Ureter (tissue), 1 donor: Measurements from ENCODE around the gene IPO11. TPM values are rescaled to one million over a fixed set of nuclear protein-coding genes. Genes with fewer than 3 reads are reported as not detected.
"Not testable (repeated sequence)": the region's sequence is repeated elsewhere in the genome, so short reads cannot be mapped to it uniquely, and the experiment has no call there.

Source experiments
- DNase-seq: peaks from one replicate; pipeline ENCODE4 v3.0.0-alpha.2; 2020; ENCODE audit warnings: low spot score
- total RNA-seq: library from RNA; stranded (reverse); gene quantifications from one replicate; pipeline ENCODE4 v1.2.4, GENCODE V29; 2023
- donor health status: DM: yes; HTN: yes; CAD: no.

The IPO11 gene
- total RNA-seq, 1 donor from 2014 or later = 48.9 TPM

DNA sequence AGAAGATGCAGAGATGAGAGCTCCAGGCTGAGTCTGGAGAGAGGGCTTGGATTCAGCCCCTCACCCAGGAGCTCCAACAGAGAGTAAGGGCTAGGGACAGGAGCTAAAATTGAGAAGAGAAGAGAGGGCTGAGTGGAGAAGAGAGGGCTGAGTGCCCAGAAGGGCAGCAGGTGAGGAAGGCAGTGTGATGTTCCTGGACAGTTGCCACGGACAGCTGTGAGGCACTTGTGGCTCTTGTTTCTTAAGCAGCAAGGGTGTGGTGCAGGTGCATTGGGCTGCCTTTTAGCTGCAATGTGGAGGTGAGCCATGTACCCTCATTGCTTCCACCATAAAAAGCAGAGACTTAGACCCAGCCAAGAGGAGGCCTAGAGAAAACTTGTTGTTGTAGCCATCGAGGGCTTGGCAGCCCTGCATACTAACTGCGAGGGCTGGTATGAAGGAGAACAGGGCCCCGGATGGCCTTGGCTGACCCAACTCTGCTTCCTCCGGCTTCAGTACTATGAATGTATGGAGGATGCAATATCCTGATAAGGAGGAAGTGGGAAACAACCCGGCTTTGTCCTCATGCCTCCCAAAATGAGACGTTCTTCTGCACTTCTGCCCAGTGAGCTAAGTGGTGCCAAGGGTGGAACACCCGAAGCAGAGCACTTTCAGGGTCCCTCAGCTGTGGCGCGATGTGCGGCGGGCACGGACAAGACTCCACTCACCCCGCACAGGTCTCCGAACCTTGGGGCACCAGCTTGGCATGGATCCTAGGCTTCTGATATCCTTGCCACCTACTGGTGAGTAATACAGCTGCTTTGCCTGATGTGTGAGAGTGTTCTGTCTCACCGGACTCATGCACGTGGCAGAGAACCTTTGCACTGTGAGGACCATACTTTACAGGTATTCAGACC lies 231.2 kb downstream of the IPO11 start:
- no peak for DNase-seq

DNA sequence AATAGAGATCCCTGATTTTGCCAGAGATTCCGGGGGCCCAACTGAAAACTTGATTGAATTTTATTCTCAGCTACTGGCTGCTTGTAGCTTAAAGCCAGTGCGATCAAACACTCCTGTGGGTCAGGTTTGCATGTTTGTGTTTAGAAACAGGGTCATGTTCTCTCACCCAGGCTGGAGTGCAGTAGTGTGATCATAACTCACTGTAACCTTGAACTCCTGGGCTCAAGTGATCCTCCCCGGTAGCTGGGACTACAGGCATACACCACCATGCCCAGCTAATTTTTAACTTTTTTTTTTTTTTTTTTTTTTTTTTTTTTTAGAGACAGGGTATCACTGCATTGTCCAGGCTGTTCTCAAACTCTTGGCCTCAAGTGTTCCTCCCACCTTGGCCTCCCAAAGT lies 232.7 kb downstream of the IPO11 start:
- DNase-seq = no peak

DNA sequence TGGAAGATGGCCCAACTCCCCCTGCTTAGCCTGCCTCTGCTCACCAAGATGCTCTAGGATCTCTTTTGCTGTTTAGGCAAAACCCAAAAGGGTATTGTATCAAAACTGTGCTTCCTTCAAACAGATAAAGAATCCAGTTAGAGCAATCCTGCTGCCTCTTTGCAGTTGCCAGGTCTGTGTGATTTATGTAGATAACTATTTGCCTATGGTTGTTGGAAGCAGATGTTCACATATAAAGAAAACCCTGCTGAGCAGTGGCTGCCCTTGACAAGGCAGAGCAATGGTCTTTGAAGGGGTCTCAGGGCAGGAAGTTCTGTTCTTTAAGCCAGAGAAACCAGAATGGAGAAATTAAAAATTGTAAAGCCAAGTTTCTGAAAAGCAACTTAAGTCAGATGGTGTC lies 234.7 kb downstream of the IPO11 start:
- no peak for DNase-seq

DNA sequence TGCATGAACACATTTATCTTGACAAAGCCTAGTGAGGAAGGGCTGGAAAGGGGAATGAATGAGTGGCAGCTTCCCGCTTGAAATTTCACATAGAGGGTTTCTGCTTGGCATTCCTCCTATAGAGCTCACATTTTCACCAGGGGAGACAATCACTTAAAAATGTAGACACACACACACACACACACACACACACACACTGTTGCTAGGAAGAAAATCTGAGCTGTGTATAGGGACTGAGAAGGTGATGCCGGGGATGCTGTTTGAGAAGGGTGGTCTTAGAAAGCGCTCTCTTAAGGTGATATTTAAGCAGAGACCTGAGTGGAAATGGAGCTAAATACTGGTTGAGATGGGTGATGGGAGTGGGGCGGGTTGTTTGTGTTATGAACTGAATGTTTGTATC lies 236.5 kb downstream of the IPO11 start:
- DNase-seq = no peak

DNA sequence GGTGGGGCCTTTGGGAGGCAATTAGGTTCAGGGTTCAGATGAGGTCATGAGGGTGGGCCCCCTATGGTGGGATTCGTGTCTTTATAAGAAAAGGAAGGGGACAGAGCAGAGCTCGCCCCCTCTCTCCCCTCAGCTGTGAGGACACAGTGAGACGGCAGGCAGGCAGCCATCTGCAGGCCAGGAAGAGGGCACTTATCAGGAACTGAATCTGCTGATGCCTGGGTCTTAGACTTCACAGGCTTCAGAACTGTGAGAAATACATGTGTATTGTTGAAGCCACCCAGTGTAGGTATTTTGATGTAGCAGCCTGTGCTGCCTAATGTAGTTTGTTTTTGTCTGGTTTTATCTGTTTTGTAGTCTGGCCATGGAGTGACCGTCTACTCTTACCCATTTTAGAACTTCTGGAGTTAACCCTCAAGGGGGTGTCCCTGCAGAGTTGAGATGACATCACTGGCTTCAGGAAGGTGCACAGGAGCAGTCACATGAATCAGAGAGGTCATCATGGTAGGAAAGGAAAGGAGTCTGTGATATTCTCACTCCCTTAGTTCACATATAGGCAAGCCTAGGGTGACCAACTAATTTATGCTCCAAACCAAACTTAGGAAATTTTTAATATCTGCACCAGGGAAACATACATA lies 237.0 kb downstream of the IPO11 start:
- no peak for DNase-seq

DNA sequence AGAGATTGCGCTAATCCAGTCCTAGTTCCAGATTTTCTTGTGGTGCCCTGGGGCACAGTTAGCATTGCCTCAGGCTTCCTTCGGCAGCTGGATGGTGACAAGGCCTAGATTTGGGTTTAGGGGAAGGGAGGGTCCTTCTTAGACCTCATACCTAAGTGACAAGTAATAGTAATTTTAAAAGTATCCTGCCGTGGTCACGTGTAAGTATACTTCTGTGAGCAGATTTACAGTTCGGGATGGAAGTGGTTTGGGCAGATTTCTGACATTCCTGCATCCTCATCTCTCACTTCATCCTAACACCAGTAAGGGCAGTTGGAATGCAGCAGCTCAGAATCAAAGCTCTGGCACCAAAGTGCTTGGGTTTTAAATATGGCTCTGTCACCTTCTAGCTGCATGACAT lies 237.6 kb downstream of the IPO11 start:
- no peak for DNase-seq

DNA sequence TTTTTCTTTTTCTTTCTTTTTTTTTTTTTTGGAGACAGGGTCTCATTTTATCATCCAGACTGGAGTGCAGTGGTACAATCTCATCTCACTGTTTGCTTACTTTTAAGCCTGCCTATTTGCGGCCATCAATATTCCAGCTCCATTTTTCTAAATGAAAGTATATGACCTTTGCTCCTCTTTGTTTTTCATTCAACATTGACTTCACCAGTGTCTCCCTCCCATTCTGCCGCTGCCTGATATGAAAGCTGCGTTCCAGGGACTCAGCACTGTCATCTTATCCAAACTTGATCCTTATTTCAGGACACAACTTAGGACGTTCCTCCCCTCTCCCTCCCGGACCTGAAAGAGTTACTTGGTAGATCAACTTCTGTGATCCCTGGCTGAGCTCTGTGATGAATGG lies 239.7 kb downstream of the IPO11 start:
- DNase-seq = no peak

DNA sequence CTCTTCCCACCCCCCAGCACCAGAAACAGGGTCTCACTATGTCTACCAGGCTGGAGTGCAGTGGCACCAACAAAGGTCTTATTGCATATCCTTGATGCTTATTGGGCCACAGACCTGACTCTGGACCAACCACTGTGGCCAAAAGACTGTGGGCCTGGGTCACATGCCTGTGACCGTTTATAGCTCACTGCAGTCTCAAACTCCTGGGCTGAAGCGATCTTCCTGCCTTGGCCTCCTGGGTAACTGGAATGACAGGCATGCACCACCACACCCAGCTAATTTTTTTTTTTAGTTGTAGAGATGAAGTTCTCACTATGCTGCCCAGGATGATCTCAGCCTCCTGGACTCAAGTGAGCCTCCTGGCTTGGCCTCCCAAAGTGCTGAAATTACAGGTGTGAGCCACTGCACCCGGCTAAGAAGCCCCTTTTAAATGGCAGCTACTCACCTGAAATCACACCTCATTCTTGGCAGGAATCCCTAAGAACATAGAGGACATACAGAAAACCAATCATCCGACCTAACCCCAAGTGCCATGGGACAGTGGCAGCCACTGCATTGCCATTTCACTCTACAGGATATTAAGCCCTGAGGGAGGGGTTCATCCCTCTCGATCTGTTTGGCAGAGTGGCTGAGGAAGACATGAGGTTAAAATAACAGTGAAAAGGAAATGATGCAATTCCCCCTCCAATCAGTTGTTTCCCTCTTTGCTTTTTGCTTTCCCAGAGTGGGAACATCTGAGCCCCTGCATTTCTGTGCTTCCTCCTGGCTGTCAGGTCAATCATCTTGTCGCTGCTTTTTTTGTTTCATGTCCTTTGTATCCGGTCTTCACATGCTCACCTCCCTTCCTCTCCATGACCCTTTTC lies 240.7 kb downstream of the IPO11 start:
- DNase-seq = no peak

DNA sequence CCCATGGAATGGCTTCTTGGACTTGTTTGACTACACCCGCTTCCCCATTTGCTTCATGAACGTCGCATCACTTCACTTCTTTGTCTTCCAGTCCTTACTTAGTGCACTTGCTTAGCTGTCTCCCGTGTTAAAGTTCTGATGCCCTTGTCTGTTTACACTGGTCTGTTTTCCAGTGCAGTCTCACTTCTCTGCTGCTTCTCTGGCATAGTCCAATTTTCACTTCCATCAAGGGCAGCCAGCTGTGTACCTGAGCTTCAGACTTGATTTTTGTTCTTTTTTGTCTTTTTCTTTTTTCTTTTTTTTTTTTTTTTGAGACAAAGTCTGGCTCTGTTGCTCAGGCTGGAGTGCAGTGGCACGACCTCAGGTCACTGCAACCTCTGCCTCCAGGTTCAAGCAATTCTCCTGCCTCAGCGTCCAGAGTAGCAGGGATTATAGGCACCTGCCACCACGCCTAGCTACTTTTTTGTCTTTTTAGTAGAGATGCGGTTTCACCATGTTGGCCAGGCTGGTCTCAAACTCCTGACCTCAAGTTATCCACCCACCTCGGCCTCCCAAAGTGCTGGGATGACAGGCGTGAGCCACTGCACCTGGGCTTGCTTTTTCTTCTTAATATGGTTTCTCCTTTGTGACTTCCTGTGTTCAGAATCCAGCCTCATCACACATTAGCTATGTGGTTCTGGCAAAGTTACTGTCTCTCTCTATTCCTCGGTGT lies 241.5 kb downstream of the IPO11 start:
- DNase-seq = no peak

DNA sequence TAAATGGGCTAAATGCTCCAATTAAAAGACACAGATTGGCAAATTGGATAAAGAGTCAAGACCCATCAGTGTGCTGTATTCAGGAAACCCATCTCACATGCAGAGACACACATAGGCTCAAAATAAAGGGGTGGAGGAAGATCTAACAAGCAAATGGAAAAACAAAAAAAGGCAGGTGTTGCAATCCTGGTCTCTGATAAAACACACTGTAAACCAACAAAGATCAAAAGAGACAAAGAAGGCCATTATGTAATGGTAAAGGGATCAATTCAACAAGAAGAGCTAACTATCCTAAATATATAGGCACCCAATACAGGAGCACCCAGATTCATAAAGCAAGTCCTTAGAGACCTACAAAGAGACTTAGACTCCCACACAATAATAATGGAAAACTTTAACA lies 245.2 kb downstream of the IPO11 start:
- DNase-seq = not testable (repeated sequence)

DNA sequence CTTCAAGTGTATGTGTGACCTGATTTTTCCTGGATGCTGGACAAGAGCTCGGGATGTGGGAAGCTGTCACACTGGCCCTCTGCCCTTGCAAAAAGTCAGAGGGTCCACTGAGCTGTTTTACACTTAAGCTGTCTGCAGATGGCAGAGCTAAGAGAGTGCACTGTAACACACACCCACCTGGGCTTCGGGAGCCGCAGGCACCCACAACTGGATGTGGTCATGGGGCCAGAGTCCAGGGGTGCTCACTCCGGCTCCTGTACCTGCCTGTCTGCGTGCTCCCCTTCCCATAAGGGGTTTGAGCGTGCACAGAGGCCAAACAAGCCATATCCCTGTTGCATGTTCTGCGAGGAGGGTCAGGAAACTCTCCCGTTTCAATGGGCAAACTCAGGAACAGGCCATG lies 248.6 kb downstream of the IPO11 start:
- no peak for DNase-seq

DNA sequence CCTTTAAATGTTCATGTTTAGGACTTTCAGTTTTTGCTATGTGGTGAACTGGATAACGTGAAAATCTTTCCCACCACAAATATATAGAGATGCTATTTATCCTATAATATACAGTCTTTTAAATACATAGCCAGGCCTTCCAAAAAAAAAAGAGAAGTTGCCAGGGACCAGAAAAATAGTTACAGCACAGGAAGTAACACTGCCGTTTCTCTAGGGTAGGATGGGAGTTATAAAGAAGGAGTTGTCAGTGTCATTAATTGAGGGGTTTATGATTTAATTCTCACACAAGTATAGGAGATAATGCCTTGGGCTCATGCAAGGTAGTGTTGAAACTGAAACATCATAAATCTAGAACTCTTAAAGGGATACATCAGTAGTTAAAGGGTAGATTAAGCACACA lies 250.0 kb downstream of the IPO11 start:
- DNase-seq = no peak

DNA sequence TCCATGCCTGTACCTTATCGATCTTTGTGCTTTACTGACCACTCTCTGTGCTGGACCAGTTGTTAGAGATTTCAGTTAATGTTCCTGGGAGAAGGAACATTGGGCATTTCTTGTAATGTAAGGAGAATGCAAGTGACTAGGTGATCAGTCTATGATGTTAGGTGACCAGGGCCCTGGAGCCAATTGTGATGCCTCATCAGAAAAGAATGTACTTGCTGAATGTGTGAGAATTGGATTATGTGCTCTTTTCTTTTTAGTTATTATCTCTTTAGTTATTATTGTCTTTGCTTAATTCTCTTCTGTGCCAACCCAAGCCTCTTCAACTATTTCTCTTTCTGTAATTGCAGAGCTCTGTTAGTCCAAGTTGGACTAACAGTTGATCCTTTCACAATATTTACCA lies 258.9 kb downstream of the IPO11 start:
- no peak for DNase-seq

DNA sequence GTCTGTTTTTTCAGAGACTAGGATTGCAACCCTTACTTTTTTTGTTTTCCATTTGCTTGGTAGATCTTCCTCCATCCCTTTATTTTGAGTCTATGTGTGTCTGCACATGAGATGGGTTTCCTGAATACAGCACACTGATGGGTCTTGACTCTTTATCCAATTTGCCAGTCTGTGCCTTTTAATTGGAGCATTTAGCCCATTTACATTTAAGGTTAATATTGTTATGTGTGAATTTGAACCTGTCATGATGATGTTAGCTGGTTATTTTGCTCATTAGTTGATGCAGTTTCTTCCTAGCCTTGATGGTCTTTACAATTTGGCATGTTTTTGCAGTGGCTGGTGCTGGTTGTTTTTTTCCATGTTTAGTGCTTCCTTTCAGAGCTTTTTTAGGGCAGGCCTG lies 264.0 kb downstream of the IPO11 start:
- DNase-seq = not testable (repeated sequence)

Other genes starting within 250 kb of the IPO11 start
- gene KIF2A, start 106.6 kb upstream of the IPO11 start, total RNA-seq = 50.6 TPM
- gene DIMT1, start 8.9 kb upstream of the IPO11 start, total RNA-seq = 30.3 TPM
- 5.9 TPM for gene LRRC70, start 166.1 kb downstream of the IPO11 start, total RNA-seq